ENCODE results near the gene UPP1. TPM values are rescaled to one million over a fixed set of nuclear protein-coding genes. Genes with fewer than 3 reads are reported as not detected.

The UPP1 gene
- total RNA-seq, 1 experiment from 2014 or later = 119 TPM

DNA sequence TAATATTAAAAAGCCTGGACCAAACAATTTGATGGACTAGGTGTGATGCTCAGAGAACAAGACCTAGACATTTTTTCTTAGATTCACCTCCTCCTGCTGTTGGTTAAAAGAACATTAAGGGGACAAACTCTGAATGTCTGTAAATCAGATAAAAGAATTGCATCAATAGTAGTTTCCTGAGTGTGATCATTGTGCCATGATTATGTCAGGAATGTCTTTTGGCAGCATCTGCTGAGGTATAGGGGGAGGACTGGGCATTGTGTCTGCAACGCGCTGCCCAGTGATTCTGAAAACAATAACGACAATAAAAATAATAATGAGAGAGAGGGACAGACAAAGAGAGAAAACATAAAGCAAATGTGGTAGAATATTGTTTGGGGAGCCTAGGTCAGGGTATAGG is 46.8 kb upstream of the UPP1 start:
- H3F3A ChIP-seq (ENCODE audit: insufficient read depth, low read depth) = no peaks in the 10 kb centered on the region
- H4K20me1 ChIP-seq (ENCODE audit: insufficient read depth) = no peaks in the 10 kb centered on the region
- H3K4me1 ChIP-seq (replicated peaks; ENCODE audit: insufficient read depth) = no peaks in the 10 kb centered on the region
- intact Hi-C loops (cut with micrococcal nuclease; ENCODE audit: unreplicated experiment) = no loop called here
- no peak overlapping the region for H3K27ac ChIP-seq
- no peak overlapping the region for H2AFZ ChIP-seq
- TF ChIP-seq CTCF (conservative IDR thresholded peaks at IDR 0.05) = no peak
- TF ChIP-seq EZH2 (IDR thresholded peaks at IDR 0.05; ENCODE audit: low read depth) = no peak
- POLR2A ChIA-PET (ENCODE audit: unreplicated experiment) = no interaction called here
- H3K36me3 ChIP-seq (ENCODE audit: low read depth) = no peaks in the 10 kb centered on the region
- no peak overlapping the region for H3K4me3 ChIP-seq
- CTCF ChIA-PET = no interaction called here
- H3K9me2 ChIP-seq (ENCODE audit: insufficient read depth) = no peaks in the 10 kb centered on the region
- no peaks in the 10 kb centered on the region for H3K9me3 ChIP-seq (ENCODE audit: insufficient read depth, low read depth)
- no peak overlapping the region for H3K4me2 ChIP-seq
- no TSS peak for BruUV-seq (replicated peaks)
- 0 out of 2 replicates have a peak, but pooled peaks cover under 1% of the 10 kb centered on the region for H3K27me3 ChIP-seq (ENCODE audit: insufficient read depth, low read depth)
- H3K79me2 ChIP-seq (ENCODE audit: low read depth) = no peaks in the 10 kb centered on the region
- no peak for DNase-seq

DNA sequence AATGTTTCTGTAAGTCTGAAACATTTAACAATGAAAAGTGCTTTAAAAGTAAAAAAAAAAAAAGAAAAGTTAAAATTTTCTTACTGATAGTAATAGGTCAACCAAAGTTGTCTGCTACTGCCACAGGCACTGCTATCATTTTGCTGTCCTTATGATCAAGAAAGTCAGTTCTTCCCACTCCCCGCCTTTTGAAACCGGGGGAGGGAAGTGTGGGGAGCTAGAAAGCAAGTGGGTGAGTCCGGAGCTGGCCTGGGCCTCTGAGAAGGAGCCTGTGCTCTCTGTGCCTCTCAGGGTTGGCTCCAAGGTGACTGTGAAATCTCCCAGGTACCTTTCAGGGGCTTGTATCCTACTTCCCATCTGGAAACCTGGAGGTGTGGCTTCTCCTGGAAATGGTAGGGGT is 46.4 kb upstream of the UPP1 start:
- no peak for TF ChIP-seq CTCF (conservative IDR thresholded peaks at IDR 0.05)
- no peak for TF ChIP-seq EZH2 (IDR thresholded peaks at IDR 0.05; ENCODE audit: low read depth)
- Histone ChIP-seq H3K4me2 (no peak overlapping the region), H3K4me1 (replicated peaks; ENCODE audit: insufficient read depth) (no peaks in the 10 kb centered on the region), H3K36me3 (ENCODE audit: low read depth) (no peaks in the 10 kb centered on the region), H2AFZ (no peak overlapping the region), H3K9me3 (ENCODE audit: insufficient read depth, low read depth) (no peaks in the 10 kb centered on the region), H3K9me2 (ENCODE audit: insufficient read depth) (no peaks in the 10 kb centered on the region), H3K27me3 (ENCODE audit: insufficient read depth, low read depth) (no peaks in the 10 kb centered on the region), H3K27ac (no peak overlapping the region), H3K4me3 (no peak overlapping the region), H4K20me1 (ENCODE audit: insufficient read depth) (no peaks in the 10 kb centered on the region), H3K79me2 (ENCODE audit: low read depth) (no peaks in the 10 kb centered on the region), H3F3A (ENCODE audit: insufficient read depth, low read depth) (no peaks in the 10 kb centered on the region)
- ChIA-PET POLR2A (ENCODE audit: unreplicated experiment) (no interaction called here), CTCF (no interaction called here)
- no TSS peak for BruUV-seq (replicated peaks)
- DNase-seq = no peak
- intact Hi-C loops (cut with micrococcal nuclease; ENCODE audit: unreplicated experiment) = no loop called here

DNA sequence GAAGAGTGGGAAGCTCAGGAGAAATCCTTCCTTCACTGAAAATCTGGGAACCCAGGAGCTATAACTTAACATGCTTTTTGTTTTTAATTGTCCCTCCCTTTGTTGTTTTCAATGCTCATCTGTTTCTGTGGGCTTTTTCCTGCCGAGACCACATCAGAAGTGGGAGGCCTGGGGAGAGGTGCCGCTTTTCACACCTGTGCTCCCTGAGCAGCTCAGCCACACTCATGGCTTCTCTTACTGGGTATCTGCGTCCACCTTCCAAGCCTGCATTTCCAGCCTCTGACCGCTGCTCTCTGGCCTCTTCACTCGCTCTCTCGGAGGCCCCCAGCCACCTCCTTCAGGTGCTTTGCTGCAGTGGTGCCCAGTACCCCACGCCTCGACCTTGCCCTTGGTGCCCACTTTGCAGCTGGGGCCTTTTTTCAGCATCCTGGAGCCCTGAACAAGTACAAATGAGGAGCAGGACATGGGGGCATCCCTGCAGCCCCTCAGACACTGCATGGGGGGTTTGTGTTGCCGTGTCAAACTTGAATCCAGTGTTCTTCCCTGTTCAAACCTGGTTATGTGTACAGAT is 43.8 kb upstream of the UPP1 start:
- intact Hi-C loops (cut with micrococcal nuclease; ENCODE audit: unreplicated experiment) = no loop called here
- no peak for TF ChIP-seq CTCF (conservative IDR thresholded peaks at IDR 0.05)
- no peak for TF ChIP-seq EZH2 (IDR thresholded peaks at IDR 0.05; ENCODE audit: low read depth)
- Histone ChIP-seq H2AFZ (no peak overlapping the region), H4K20me1 (ENCODE audit: insufficient read depth) (no peaks in the 10 kb centered on the region), H3K4me2 (no peak overlapping the region), H3K27ac (no peak overlapping the region), H3K4me3 (no peak overlapping the region), H3K36me3 (ENCODE audit: low read depth) (no peaks in the 10 kb centered on the region), H3F3A (ENCODE audit: insufficient read depth, low read depth) (no peaks in the 10 kb centered on the region), H3K4me1 (replicated peaks; ENCODE audit: insufficient read depth) (no peaks in the 10 kb centered on the region; the same call in 1 of the 2 replicates), H3K9me2 (ENCODE audit: insufficient read depth) (no peaks in the 10 kb centered on the region), H3K9me3 (ENCODE audit: insufficient read depth, low read depth) (no peaks in the 10 kb centered on the region), H3K27me3 (ENCODE audit: insufficient read depth, low read depth) (no peaks in the 10 kb centered on the region), H3K79me2 (ENCODE audit: low read depth) (no peaks in the 10 kb centered on the region)
- BruUV-seq (replicated peaks) = no TSS peak
- CTCF ChIA-PET = no interaction called here
- POLR2A ChIA-PET (ENCODE audit: unreplicated experiment) = no interaction called here
- DNase-seq = no peak
